ENCODE measurements around the gene MAPK8IP2. TPM values are rescaled to one million over a fixed set of nuclear protein-coding genes. Genes with fewer than 3 reads are reported as not detected.

MAPK8IP2 gene
- total RNA-seq (10 to 100 TPM in 8 of 9 donors, 1 to 10 TPM in 1; 3.9 to 30.1 (median 18.1) TPM), polyA plus RNA-seq (10 to 100 TPM in 1 of 3 donors, 1 to 10 TPM in 2; 4.4 to 13.4 (median 5.0) TPM)
- long read RNA-seq, donor 1, result 0 reads
- long read RNA-seq, donor 2, result 0 reads
- long read RNA-seq, donor 3, result 0 reads
- long read RNA-seq, donor 4, partial matches to known transcripts, result 7 of 7 reads
- long read RNA-seq, donor 4, other reads (novel, unspliced or antisense), result 0 of 7 reads
- long read RNA-seq, donor 5, full-length matches to known transcripts, result 57 of 82 reads
- long read RNA-seq, donor 5, partial matches to known transcripts, result 10 of 82 reads
- long read RNA-seq, donor 5, other reads (novel, unspliced or antisense), result 15 of 82 reads
- long read RNA-seq, donor 6, partial matches to known transcripts, result 7 of 7 reads
- long read RNA-seq, donor 6, other reads (novel, unspliced or antisense), result 0 of 7 reads
- long read RNA-seq, donor 7, result 0 reads
- long read RNA-seq, donor 8, result 0 reads
- long read RNA-seq, donor 9, result 0 reads
- long read RNA-seq, donor 10, result 0 reads

DNA sequence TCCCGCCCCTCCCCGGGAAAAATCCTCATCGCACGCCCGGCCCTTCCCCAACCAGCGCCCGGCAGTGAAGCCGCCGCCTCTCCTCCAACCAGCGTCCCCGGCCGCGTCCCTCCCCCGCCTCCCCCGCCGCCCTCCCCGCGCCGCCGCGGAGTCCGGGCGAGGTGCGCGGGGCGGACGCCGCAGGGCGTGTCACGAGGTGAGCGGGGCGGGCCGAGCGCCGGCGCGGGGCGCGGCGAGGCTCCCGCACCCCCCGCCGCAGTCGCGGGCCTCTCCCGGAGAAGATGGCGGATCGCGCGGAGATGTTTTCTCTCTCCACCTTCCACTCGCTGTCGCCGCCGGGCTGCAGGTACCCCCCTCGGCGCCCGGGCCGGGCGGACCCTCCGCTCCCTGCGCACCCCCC is at the start of gene MAPK8IP2:
MAPK8IP2 (plus strand) TSS at position 256 of the 400 bp plus-strand sequence; CDS start at position 282, 26 bp downstream.
- H3K4me1 ChIP-seq (replicated peaks in 1 of 2), result peaks cover 0 to 5% of the 10 kb centered on the region in 2 donors
- peak within 1 kb of the TSS in 2 of 5 donors; percentile 16 to 30 for H3K27ac ChIP-seq
- H3K36me3 ChIP-seq (replicated peaks in 1 of 2), result peaks cover 0 to 10% of the 10 kb centered on the region in 2 donors
- peak in 3 of 7 donors; percentile 41 to 60 (median 50) for DNase-seq
- intact Hi-C loops (cut with DNase I), result no loop called here
- TF ChIP-seq POLR2A (IDR thresholded peaks at IDR 0.05), result no peak
- TF ChIP-seq, protein P1, sequence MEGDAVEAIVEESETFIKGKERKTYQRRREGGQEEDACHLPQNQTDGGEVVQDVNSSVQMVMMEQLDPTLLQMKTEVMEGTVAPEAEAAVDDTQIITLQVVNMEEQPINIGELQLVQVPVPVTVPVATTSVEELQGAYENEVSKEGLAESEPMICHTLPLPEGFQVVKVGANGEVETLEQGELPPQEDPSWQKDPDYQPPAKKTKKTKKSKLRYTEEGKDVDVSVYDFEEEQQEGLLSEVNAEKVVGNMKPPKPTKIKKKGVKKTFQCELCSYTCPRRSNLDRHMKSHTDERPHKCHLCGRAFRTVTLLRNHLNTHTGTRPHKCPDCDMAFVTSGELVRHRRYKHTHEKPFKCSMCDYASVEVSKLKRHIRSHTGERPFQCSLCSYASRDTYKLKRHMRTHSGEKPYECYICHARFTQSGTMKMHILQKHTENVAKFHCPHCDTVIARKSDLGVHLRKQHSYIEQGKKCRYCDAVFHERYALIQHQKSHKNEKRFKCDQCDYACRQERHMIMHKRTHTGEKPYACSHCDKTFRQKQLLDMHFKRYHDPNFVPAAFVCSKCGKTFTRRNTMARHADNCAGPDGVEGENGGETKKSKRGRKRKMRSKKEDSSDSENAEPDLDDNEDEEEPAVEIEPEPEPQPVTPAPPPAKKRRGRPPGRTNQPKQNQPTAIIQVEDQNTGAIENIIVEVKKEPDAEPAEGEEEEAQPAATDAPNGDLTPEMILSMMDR (IDR thresholded peaks at IDR 0.05), result no peak
- peaks cover 6% of the 10 kb centered on the region for H3K27me3 ChIP-seq
- no peaks in the 10 kb centered on the region for H3K9me3 ChIP-seq (replicated peaks in 1 of 3)
- WGBS, 4 donors, result 0 to 8% (median 1%) methylated on average over 2 to 57 of the region's 61 CpGs
- peak within 1 kb of the TSS in 1 of 4 donors; percentile 68 for H3K4me3 ChIP-seq

DNA sequence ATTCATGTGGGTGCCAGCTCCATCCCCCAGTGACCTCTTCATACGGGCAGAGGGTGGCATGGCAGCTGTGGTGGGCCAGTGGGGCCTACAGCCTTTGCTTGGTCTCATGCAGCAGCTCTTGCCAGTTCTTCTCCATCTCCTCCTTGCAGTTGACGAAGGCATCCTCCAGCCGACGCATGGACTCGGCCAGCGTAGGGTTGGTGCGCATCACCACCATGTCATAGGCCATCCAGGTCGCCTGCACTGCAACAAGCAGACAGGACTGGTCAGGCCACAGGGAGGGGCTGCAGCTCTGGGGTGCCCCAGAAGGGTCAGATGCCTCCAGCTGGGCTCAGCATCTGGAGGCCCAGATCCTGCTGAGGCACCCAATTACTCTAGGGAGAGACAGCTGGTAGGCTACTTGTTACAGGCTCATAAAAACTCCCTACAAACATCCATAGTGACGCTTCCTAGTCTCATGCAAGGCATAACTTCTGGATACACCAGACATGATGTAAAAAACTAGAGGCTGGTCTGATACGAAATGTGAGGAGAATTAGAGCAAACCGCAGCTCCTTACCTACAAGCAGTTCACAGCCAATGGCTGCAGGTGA is 49.3 kb upstream of the MAPK8IP2 start:
- H3K4me3 ChIP-seq, result no peak overlapping the region
- no peaks in the 10 kb centered on the region for H3K4me1 ChIP-seq (replicated peaks in 1 of 2)
- no peak for TF ChIP-seq POLR2A (IDR thresholded peaks at IDR 0.05)
- TF ChIP-seq, protein P1 (IDR thresholded peaks at IDR 0.05), result no peak
- no peaks in the 10 kb centered on the region for H3K9me3 ChIP-seq (replicated peaks in 1 of 3)
- 94 to 99% (median 95%) methylated on average over 9 to 11 of the region's 11 CpGs for WGBS, 4 donors
- H3K27ac ChIP-seq, result no peak overlapping the region
- intact Hi-C loops (cut with DNase I), result no loop called here
- H3K27me3 ChIP-seq, result peaks cover 24% of the 10 kb centered on the region
- no peak for DNase-seq
- H3K36me3 ChIP-seq (replicated peaks in 1 of 2), result no peaks in the 10 kb centered on the region

DNA sequence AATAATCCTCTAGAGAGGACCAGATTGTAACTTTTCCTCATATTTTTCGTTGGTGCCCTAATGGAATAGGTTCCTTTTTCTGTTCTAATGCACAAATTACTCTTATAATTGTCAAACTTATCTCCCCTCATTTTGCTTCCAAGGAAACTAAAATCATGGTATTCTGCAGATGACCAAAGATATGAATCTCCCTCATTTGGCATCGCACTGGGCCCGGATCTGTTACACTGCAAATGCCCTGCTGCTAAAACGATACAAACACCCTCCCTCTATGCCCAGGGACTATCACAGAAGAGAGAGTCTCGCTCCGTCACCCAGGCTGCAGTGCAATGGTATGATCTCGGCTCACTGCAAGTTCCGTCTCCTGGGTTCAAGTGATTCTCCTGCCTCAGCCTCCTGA is 47.3 kb upstream of the MAPK8IP2 start:
- no peaks in the 10 kb centered on the region for H3K4me1 ChIP-seq (replicated peaks in 1 of 2)
- intact Hi-C loops (cut with DNase I), result no loop called here
- H3K36me3 ChIP-seq (replicated peaks in 1 of 2), result no peaks in the 10 kb centered on the region
- no peak overlapping the region for H3K27ac ChIP-seq
- no peak for DNase-seq
- H3K27me3 ChIP-seq, result peaks cover 10% of the 10 kb centered on the region
- WGBS, 4 donors, result 73 to 83% (median 74%) methylated on average over 8 of the region's 8 CpGs
- TF ChIP-seq, protein P1 (IDR thresholded peaks at IDR 0.05), result no peak
- TF ChIP-seq POLR2A (IDR thresholded peaks at IDR 0.05), result no peak
- no peak overlapping the region for H3K4me3 ChIP-seq
- H3K9me3 ChIP-seq (replicated peaks in 1 of 3), result no peaks in the 10 kb centered on the region

DNA sequence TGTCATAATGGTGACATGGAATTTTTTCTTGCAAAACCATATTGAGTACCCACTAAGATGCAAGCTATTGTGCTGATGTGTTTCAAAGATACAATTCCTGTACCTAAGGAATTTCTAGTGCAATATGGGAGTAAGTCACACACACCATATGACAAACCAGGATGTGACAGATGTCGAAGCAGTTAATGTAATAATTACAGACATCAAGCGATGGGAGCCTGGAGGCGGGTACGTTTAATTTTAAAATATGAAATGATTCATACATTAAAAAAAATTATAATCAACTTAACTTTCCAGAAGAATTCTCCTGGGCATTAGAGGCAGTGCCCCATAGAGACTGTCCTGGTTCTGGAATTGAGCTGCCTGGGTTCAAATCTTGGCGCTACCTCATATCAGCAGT is 43.9 kb upstream of the MAPK8IP2 start:
- no peak for TF ChIP-seq POLR2A (IDR thresholded peaks at IDR 0.05)
- TF ChIP-seq, protein P1 (IDR thresholded peaks at IDR 0.05), result no peak
- H3K27me3 ChIP-seq, result no peaks in the 10 kb centered on the region
- no peak overlapping the region for H3K27ac ChIP-seq
- intact Hi-C loops (cut with DNase I), result no loop called here
- H3K4me3 ChIP-seq, result no peak overlapping the region
- 81 to 88% (median 86%) methylated on average over 5 of the region's 5 CpGs for WGBS, 4 donors
- no peaks in the 10 kb centered on the region for H3K4me1 ChIP-seq (replicated peaks in 1 of 2)
- no peaks in the 10 kb centered on the region for H3K36me3 ChIP-seq (replicated peaks in 1 of 2)
- H3K9me3 ChIP-seq (replicated peaks in 1 of 3), result no peaks in the 10 kb centered on the region
- DNase-seq, result no peak

Data from adrenal gland (tissue), 19 donors.